HG03139 (cell line): ENCODE measurements around the gene FADS6.

Experiments
- ATAC-seq: cut with Tn5 transposase; IDR thresholded peaks from one replicate; pipeline ENCODE4 v1.9.1; 2021; ENCODE audit not compliant: unreplicated experiment

Gene FADS6

GRCh38 chr17:74833501-74834377 lies 59.7 kb downstream of the FADS6 start:
- ATAC-seq: no peak

GRCh38 chr17:74832421-74832820 lies 61.0 kb downstream of the FADS6 start:
- no peak for ATAC-seq

GRCh38 chr17:74831444-74832146 lies 61.8 kb downstream of the FADS6 start:
- no peak for ATAC-seq

- ATAC-seq: no peak
Observed at GRCh38 chr17:74830861-74831260, 62.6 kb downstream of the FADS6 start.

GRCh38 chr17:74827800-74828199 lies 65.6 kb downstream of the FADS6 start:
- no peak for ATAC-seq
